CD8-positive, alpha-beta memory T cell (primary cell): ENCODE data around the gene SCAF8. TPM values are rescaled to one million over a fixed set of nuclear protein-coding genes. Genes with fewer than 3 reads are reported as not detected.

Source experiments
- CTCF ChIA-PET: fragments of 350-600 bp; sonication (Branson Sonifier 250); formaldehyde crosslinking; loops from one replicate; lab custom pipeline; 2021; ENCODE audit warnings: antibody characterized with exemption; lab: Charles Lee
- POLR2A ChIA-PET: fragments of 350-600 bp; sonication (Branson Sonifier 250); formaldehyde crosslinking; loops from one replicate; lab custom pipeline; 2021; ENCODE audit warnings: antibody characterized with exemption; lab: Charles Lee
- DNase-seq, 5 donors: peaks; one replicate each; pipeline versions ENCODE4 v3.0.0 to v3.0.0-alpha.2; 2020 to 2022; ENCODE audit warnings: mixed read lengths in 1 of 5
- H3K27ac ChIP-seq: one replicate; pipeline ENCODE4 v1.7.0; 2013; ENCODE audit warnings: low read depth, mild to moderate bottlenecking, low read length, moderate library complexity
- H3K27me3 ChIP-seq: 2 replicates; pipeline ENCODE4 v1.7.0; 2013; ENCODE audit warnings: low read length, mild to moderate bottlenecking; ENCODE audit not compliant: insufficient read depth, poor library complexity, severe bottlenecking
- H3K36me3 ChIP-seq: 2 replicates; pipeline ENCODE4 v1.7.0; 2013; ENCODE audit warnings: mild to moderate bottlenecking, low read length, moderate library complexity; ENCODE audit not compliant: insufficient read depth
- H3K4me1 ChIP-seq: 2 replicates; pipeline ENCODE4 v1.7.0; 2013; ENCODE audit warnings: mild to moderate bottlenecking, low read length, moderate library complexity; ENCODE audit not compliant: insufficient read depth
- H3K4me3 ChIP-seq: 2 replicates; pipeline ENCODE4 v1.7.0; 2013; ENCODE audit warnings: mild to moderate bottlenecking, low read length
- H3K9me3 ChIP-seq: 2 replicates; pipeline ENCODE4 v1.7.0; 2013; ENCODE audit warnings: mild to moderate bottlenecking, low read length
- H3K27ac Mint-ChIP-seq, 8 donors: one replicate each; pipeline ENCODE4 v1.8.0; 2020 to 2021; ENCODE audit warnings: mixed read lengths in 8 of 8, mild to moderate bottlenecking in 6 of 8, inconsistent platforms in 3 of 8, moderate library complexity in 3 of 8
- H3K27me3 Mint-ChIP-seq, 2 donors: one replicate each; pipeline ENCODE4 v1.8.0; 2020 to 2021; ENCODE audit warnings: mixed read lengths in 2 of 2, mild to moderate bottlenecking in 1 of 2, moderate library complexity in 1 of 2
- H3K36me3 Mint-ChIP-seq, 3 donors: one replicate each; pipeline ENCODE4 v1.8.0; 2020 to 2021; ENCODE audit warnings: mixed read lengths in 3 of 3, inconsistent platforms in 1 of 3, mild to moderate bottlenecking in 1 of 3
- H3K4me1 Mint-ChIP-seq, 3 donors: one replicate each; pipeline ENCODE4 v1.8.0; 2020 to 2021; ENCODE audit warnings: mixed read lengths in 3 of 3, inconsistent platforms in 1 of 3, mild to moderate bottlenecking in 1 of 3
- H3K4me3 Mint-ChIP-seq, 7 donors: one replicate each; pipeline ENCODE4 v1.8.0; 2020 to 2021; ENCODE audit warnings: mixed read lengths in 7 of 7, mild to moderate bottlenecking in 6 of 7, moderate library complexity in 4 of 7, inconsistent platforms in 2 of 7
- H3K9me3 Mint-ChIP-seq, 5 donors: one replicate each; pipeline ENCODE4 v1.8.0; 2020 to 2022; ENCODE audit warnings: mixed read lengths in 5 of 5, mild to moderate bottlenecking in 3 of 5, moderate library complexity in 2 of 5, inconsistent platforms in 1 of 5
- polyA plus RNA-seq: library from polyadenylated mRNA; unstranded; fragments of 300-500 nt; fragmentation: Illumina TruSeq; gene quantifications from one replicate; pipeline ENCODE4 v1.2.3, GENCODE V29; 2021
- total RNA-seq, 2 experiments: library from RNA; stranded (reverse); gene quantifications; one replicate each; pipeline ENCODE4 v1.2.3, GENCODE V29; 2021

The SCAF8 gene
- total and polyA plus RNA-seq, 3 experiments from 2014 or later, result 16.2 to 39.8 (median 37.1) TPM

DNA sequence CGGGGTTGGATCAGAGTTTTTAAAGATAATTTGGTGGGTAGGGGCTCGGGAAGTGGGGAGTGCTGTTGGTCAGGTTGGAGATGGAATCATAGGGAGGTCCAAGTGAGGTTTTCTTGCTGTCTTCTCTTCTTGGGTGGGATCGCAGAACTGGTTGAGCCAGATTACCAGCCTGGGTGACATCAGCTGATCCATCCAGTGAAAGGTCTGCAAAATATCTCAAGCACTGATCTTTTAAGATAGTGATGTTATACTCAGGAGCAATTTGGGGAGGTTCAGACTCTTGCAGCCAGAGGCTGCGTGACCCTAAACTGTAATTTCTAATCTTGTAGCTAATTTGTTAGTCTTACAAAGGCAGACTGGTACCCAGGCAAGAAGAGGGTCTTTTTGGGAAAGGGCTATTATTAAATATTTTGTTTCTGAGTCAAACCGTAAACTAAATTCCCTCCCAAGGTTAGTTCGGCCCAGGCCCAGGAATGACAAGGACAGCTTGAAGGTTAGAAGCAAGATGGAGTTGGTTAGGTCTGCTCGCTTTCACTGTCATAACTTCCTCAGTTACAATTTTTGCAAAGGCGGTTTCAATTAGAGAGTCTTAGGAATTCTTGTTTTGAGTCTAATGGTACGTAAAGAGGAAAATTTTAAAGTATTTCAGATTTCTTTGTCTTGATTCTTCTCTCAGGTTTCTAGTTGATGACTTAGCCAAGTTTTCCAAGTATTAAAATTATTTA, 53.1 kb downstream of the SCAF8 start:
- Histone ChIP-seq H3K27me3 (no peaks in the 10 kb centered on the region), H3K27ac (no peak overlapping the region), H3K9me3 (no peaks in the 10 kb centered on the region), H3K4me1 (no peaks in the 10 kb centered on the region), H3K36me3 (peaks cover 9% of the 10 kb centered on the region), H3K4me3 (no peak overlapping the region)
- Mint-ChIP-seq H3K9me3 (no peaks in the 10 kb centered on the region), H3K27me3 (no peaks in the 10 kb centered on the region), H3K36me3 (peaks cover 0 to 62% (median 11%) of the 10 kb centered on the region in 3 donors), H3K4me3 (no peak overlapping the region), H3K27ac (peak overlapping the region in 3 of 8 donors; percentile 4 to 72 (median 68)), H3K4me1 (peaks cover 40 to 67% (median 66%) of the 10 kb centered on the region in 3 donors)
- CTCF ChIA-PET, result interaction anchor here (0.8 kb wide), 1 partner anchor 111 kb away, joined by 3 read pairs; no protein-coding TSS in a partner anchor
- DNase-seq, result no peak
- POLR2A ChIA-PET, result interaction anchor here (0.7 kb wide), 1 partner anchor 22 kb away, joined by 3 read pairs; no protein-coding TSS in a partner anchor

DNA sequence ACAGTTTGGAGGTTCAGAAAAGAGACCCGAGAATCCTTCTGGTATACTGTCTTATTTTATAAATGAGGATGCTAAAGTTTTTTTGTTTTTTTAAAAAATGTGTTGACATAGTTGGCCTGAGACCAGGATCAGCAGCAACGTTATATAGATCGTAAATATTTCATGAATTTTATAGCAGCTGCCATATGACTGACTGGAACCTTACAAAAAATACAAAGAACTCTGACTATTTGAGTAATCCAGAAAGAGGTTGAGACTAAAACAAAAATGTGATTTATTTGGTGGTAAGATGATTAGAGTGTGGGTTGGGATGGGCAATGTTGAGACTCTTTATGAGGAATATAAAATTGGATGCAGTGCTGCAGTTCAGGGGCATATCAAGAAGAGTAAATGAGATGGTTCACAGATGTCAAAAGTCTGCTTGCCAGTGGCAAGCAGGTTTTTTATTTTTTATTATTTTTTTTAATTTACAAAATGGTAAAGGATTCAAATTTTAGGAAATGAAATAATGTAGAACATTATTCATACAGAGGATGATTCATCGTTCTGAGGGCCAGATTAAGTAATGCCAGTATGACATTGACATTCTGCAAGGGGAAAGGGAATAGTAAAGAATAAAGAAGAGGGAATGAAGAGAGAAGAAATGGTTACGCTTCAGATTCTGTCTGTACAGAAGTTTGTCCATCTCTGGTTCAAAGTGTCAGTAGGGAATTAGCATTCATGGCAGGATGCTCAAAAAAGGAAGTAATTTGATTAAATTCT, 58.5 kb downstream of the SCAF8 start:
- H3K9me3 Mint-ChIP-seq, result no peaks in the 10 kb centered on the region
- H3K36me3 ChIP-seq, result peaks cover 21% of the 10 kb centered on the region
- no peak overlapping the region for H3K27ac ChIP-seq
- POLR2A ChIA-PET, result no interaction called here
- CTCF ChIA-PET, result interaction anchor here (0.8 to 1.3 kb wide), 2 partner anchors 14 to 57 kb away, joined by 3 read pairs; no protein-coding TSS in a partner anchor
- H3K27me3 ChIP-seq, result no peaks in the 10 kb centered on the region
- no peak overlapping the region for H3K4me3 ChIP-seq
- no peaks in the 10 kb centered on the region for H3K9me3 ChIP-seq
- H3K36me3 Mint-ChIP-seq, result peaks cover 0 to 67% (median 13%) of the 10 kb centered on the region in 3 donors
- H3K27ac Mint-ChIP-seq, result peak overlapping the region in 2 of 8 donors; percentile 16 to 26
- H3K4me1 ChIP-seq, result no peaks in the 10 kb centered on the region
- H3K4me3 Mint-ChIP-seq, result no peak overlapping the region
- H3K4me1 Mint-ChIP-seq, result peaks cover 14 to 47% (median 42%) of the 10 kb centered on the region in 3 donors
- no peaks in the 10 kb centered on the region for H3K27me3 Mint-ChIP-seq
- no peak for DNase-seq

DNA sequence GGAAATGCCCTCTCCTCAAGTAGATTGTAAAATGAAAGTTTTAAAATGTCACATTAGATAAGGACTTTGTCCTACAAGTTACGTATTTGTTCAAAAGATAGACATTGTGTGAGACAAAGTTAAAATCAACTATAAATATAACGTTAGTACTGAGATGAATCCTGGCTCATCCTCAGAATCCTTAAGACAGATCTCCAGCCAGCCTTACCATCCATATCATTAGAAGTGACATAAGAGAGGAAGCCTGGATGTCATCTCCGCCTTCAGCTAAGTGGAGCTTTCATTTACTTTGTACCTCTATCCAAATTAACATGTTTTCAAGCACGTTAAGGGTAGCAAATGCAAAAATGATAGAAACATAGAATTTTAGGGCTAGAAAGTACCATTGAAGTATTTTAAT, 59.1 kb downstream of the SCAF8 start:
- Mint-ChIP-seq H3K27me3 (no peaks in the 10 kb centered on the region), H3K27ac (no peak overlapping the region), H3K36me3 (peaks cover 0 to 66% (median 10%) of the 10 kb centered on the region in 3 donors), H3K9me3 (no peaks in the 10 kb centered on the region), H3K4me3 (no peak overlapping the region), H3K4me1 (peaks cover 11 to 41% (median 36%) of the 10 kb centered on the region in 3 donors)
- Histone ChIP-seq H3K4me1 (no peaks in the 10 kb centered on the region), H3K27me3 (no peaks in the 10 kb centered on the region), H3K36me3 (peaks cover 21% of the 10 kb centered on the region), H3K27ac (no peak overlapping the region), H3K9me3 (no peaks in the 10 kb centered on the region), H3K4me3 (no peak overlapping the region)
- DNase-seq, result no peak
- POLR2A ChIA-PET, result no interaction called here
- CTCF ChIA-PET, result no interaction called here

DNA sequence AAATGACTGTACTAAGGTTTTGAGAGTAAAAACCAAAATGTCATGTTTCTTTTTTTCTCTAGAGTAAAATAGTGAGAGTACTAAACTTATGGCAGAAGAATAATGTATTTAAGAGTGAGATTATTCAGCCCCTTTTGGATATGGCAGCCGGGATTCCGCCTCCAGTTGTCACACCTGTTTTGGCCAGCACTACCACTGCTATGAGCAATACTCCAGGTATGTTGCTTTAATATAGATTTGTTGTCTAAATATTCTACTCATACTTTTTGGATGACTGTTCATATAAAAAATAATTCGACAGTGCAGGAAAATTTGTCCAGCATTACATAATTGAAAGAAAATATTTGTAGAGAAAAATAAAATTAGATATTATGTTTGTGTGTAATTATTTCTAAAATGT, 59.5 kb downstream of the SCAF8 start:
- peaks cover 0 to 66% (median 9%) of the 10 kb centered on the region in 3 donors for H3K36me3 Mint-ChIP-seq
- H3K36me3 ChIP-seq, result peaks cover 21% of the 10 kb centered on the region
- no peaks in the 10 kb centered on the region for H3K9me3 ChIP-seq
- no peak overlapping the region for H3K27ac ChIP-seq
- no peak overlapping the region for H3K27ac Mint-ChIP-seq
- H3K9me3 Mint-ChIP-seq, result no peaks in the 10 kb centered on the region
- no peak for DNase-seq
- ChIA-PET POLR2A (no interaction called here), CTCF (no interaction called here)
- H3K27me3 ChIP-seq, result no peaks in the 10 kb centered on the region
- no peak overlapping the region for H3K4me3 Mint-ChIP-seq
- no peaks in the 10 kb centered on the region for H3K27me3 Mint-ChIP-seq
- peaks cover 10 to 37% (median 33%) of the 10 kb centered on the region in 3 donors for H3K4me1 Mint-ChIP-seq
- no peak overlapping the region for H3K4me3 ChIP-seq
- no peaks in the 10 kb centered on the region for H3K4me1 ChIP-seq

DNA sequence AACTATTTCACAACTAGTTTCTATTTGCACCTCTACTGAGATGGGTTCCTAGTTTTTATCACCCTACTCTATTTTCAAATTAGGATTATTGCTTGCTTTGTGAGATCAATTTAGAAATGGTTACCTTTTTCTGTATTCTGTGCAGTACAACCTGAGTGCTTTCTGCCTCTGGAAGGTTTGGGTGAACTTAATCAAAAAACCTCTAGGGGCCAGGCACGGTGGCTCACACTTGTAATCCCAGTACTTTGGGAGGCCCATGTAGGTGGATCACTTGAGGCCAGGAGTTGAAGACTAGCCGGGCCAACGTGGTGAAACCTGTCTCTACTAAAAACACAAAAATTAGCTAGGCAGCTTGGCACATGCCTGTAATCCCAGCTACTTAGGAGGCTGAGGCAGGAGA, 63.3 kb downstream of the SCAF8 start:
- Histone ChIP-seq H3K27me3 (no peaks in the 10 kb centered on the region), H3K4me1 (no peaks in the 10 kb centered on the region), H3K9me3 (no peaks in the 10 kb centered on the region), H3K4me3 (no peak overlapping the region), H3K36me3 (peaks cover 11% of the 10 kb centered on the region), H3K27ac (no peak overlapping the region)
- no peaks in the 10 kb centered on the region for H3K27me3 Mint-ChIP-seq
- no peak overlapping the region for H3K4me3 Mint-ChIP-seq
- peaks cover 0 to 70% (median 9%) of the 10 kb centered on the region in 3 donors for H3K36me3 Mint-ChIP-seq
- peak overlapping the region in 5 of 8 donors; percentile 18 to 69 (median 47) for H3K27ac Mint-ChIP-seq
- no peaks in the 10 kb centered on the region for H3K9me3 Mint-ChIP-seq
- peaks cover 16 to 45% (median 43%) of the 10 kb centered on the region in 3 donors for H3K4me1 Mint-ChIP-seq
- POLR2A ChIA-PET, result no interaction called here
- CTCF ChIA-PET, result interaction anchor here (1.0 kb wide), 1 partner anchor 12 kb away, joined by 3 read pairs; no protein-coding TSS in a partner anchor
- no peak for DNase-seq

DNA sequence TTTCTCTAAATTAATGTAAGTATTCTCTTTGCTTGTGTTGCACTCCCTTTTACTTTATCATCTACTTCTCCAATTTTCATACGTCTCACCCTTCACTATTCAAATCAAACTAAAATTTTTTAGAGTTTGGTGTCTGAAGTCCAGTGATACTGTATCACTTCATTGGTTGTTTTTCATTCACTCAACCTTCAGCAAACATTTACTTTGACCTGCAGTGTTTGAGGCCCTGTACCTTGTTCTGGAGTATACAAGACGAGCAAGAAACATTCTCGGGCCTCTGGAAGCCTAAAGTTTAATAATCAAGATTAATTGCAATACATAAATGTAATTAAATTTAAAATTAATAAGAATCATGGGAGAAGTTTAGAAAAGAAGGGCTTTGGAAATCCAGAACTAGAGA, 64.6 kb downstream of the SCAF8 start:
- ChIA-PET CTCF (interaction anchor here (11.0 kb wide), 1 partner anchor 123 kb away, joined by 112 read pairs; no protein-coding TSS in a partner anchor), POLR2A (no interaction called here)
- Mint-ChIP-seq H3K27me3 (no peaks in the 10 kb centered on the region), H3K36me3 (peaks cover 0 to 63% (median 7%) of the 10 kb centered on the region in 3 donors), H3K27ac (peak overlapping the region in 1 of 8 donors; percentile 58), H3K4me1 (peaks cover 14 to 33% (median 30%) of the 10 kb centered on the region in 3 donors), H3K9me3 (no peaks in the 10 kb centered on the region), H3K4me3 (no peak overlapping the region)
- DNase-seq, result no peak
- no peak overlapping the region for H3K27ac ChIP-seq
- H3K4me3 ChIP-seq, result no peak overlapping the region
- H3K4me1 ChIP-seq, result no peaks in the 10 kb centered on the region
- H3K36me3 ChIP-seq, result peaks cover 11% of the 10 kb centered on the region
- no peaks in the 10 kb centered on the region for H3K27me3 ChIP-seq
- H3K9me3 ChIP-seq, result no peaks in the 10 kb centered on the region

DNA sequence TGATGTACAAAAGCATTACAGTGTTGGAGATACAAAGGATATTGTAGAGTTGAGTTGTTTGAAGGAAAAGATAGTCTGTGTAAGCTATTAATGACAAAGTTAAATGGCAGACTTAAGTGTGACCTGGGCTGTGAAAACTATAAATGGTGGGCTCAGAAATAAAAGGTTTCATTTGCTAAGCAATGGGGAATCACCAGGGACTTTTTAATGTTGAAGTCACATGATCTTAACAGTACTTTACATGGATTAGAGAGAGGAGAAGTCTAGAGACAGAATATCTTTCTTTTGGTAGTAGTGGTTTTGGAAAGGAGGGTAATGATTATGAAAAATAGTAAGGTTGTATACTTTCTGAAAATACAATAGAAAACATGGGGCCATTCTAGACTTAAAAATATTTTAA, 67.1 kb downstream of the SCAF8 start:
- H3K27me3 ChIP-seq, result no peaks in the 10 kb centered on the region
- Mint-ChIP-seq H3K4me3 (no peak overlapping the region), H3K9me3 (no peaks in the 10 kb centered on the region), H3K4me1 (peaks cover 15 to 31% (median 28%) of the 10 kb centered on the region in 3 donors), H3K27me3 (no peaks in the 10 kb centered on the region), H3K36me3 (peaks cover 0 to 67% (median 5%) of the 10 kb centered on the region in 3 donors), H3K27ac (peak overlapping the region; percentile 6 to 74 (median 44))
- H3K4me1 ChIP-seq, result no peaks in the 10 kb centered on the region
- no peak for DNase-seq
- no peak overlapping the region for H3K4me3 ChIP-seq
- ChIA-PET CTCF (interaction anchor here (11.0 kb wide), 1 partner anchor 125 kb away, joined by 112 read pairs; no protein-coding TSS in a partner anchor), POLR2A (no interaction called here)
- H3K36me3 ChIP-seq, result peaks cover 7% of the 10 kb centered on the region
- no peaks in the 10 kb centered on the region for H3K9me3 ChIP-seq
- no peak overlapping the region for H3K27ac ChIP-seq
